CD14-positive monocyte (primary cell): ENCODE data around the gene ACSL1. TPM values are rescaled to one million over a fixed set of nuclear protein-coding genes. Genes with fewer than 3 reads are reported as not detected.

Experiments
- DNase-seq, 3 donors: peaks; one replicate each; pipeline ENCODE4 v3.0.0-alpha.2; 2011 to 2022
- H2AFZ ChIP-seq: 2 replicates; pipeline ENCODE4 v1.6.0; 2012; ENCODE audit warnings: mild to moderate bottlenecking, low read depth, low read length, inconsistent platforms; ENCODE audit not compliant: insufficient read depth, poor library complexity, severe bottlenecking
- H3K27ac ChIP-seq, 2 donors: 1 replicate in 1 of 2; 2 replicates in 1 of 2; pipeline ENCODE4 v1.5.1; 2012 to 2013; ENCODE audit warnings: low read length in 2 of 2, control low read depth in 1 of 2, inconsistent platforms in 1 of 2, low read depth in 1 of 2, mild to moderate bottlenecking in 1 of 2
- H3K27me3 ChIP-seq, 2 donors: one replicate each; pipeline versions ENCODE4 v1.6.0 to v1.6.1; 2011 to 2013; ENCODE audit warnings: low read length in 2 of 2; ENCODE audit not compliant: control insufficient read depth in 2 of 2, insufficient read depth in 2 of 2
- H3K36me3 ChIP-seq, 2 donors: replicated peaks in 1 of 2; 1 replicate in 1 of 2; 2 replicates in 1 of 2; pipeline versions ENCODE4 v1.5.1 to v1.6.1; 2012 to 2013; ENCODE audit warnings: low read length in 2 of 2, control low read depth in 1 of 2, inconsistent platforms in 1 of 2, mild to moderate bottlenecking in 1 of 2; ENCODE audit not compliant: insufficient read depth in 2 of 2, control insufficient read depth in 1 of 2
- H3K4me1 ChIP-seq, 2 donors: 1 replicate in 1 of 2; 2 replicates in 1 of 2; pipeline versions ENCODE4 v1.5.1 to v1.6.1; 2012 to 2013; ENCODE audit warnings: low read length in 2 of 2, control low read depth in 1 of 2, inconsistent platforms in 1 of 2, mild to moderate bottlenecking in 1 of 2, moderate library complexity in 1 of 2; ENCODE audit not compliant: insufficient read depth in 2 of 2, control insufficient read depth in 1 of 2
- H3K4me2 ChIP-seq: replicated peaks from 2 replicates; pipeline ENCODE3; 2012; ENCODE audit warnings: low read length, moderate library complexity, mild to moderate bottlenecking; ENCODE audit not compliant: poor library complexity, severe bottlenecking; ENCODE audit errors: extremely low read depth
- H3K4me3 ChIP-seq, 3 experiments: fragments of 200-600 bp in 1 of 3; sonication (generic) in 1 of 3; replicated peaks in 1 of 3; 1 replicate in 2 of 3; 2 replicates in 1 of 3; pipeline ENCODE4 v1.5.1; 2011 to 2013; ENCODE audit warnings: low read length in 3 of 3, mild to moderate bottlenecking in 3 of 3, control low read depth in 2 of 3, low read depth in 2 of 3, inconsistent platforms in 1 of 3, moderate library complexity in 1 of 3
- H3K79me2 ChIP-seq: 2 replicates; pipeline ENCODE4 v1.6.0; 2012; ENCODE audit warnings: mild to moderate bottlenecking, control low read depth, inconsistent platforms, low read length, moderate library complexity; ENCODE audit not compliant: insufficient read depth
- H3K9ac ChIP-seq: 2 replicates; pipeline ENCODE4 v1.6.0; 2017; ENCODE audit warnings: low read length, mild to moderate bottlenecking; ENCODE audit not compliant: insufficient read depth, poor library complexity, severe bottlenecking
- H3K9me3 ChIP-seq, 2 donors: replicated peaks in 1 of 2; 1 replicate in 1 of 2; 2 replicates in 1 of 2; pipeline versions ENCODE4 v1.5.1 to v1.6.1; 2012 to 2013; ENCODE audit warnings: low read length in 2 of 2, control low read depth in 1 of 2; ENCODE audit not compliant: control insufficient read depth in 1 of 2, insufficient read depth in 1 of 2
- H4K20me1 ChIP-seq: 2 replicates; pipeline ENCODE4 v1.6.0; 2012; ENCODE audit warnings: mild to moderate bottlenecking, low read length, control low read depth, moderate library complexity; ENCODE audit not compliant: insufficient read depth
- H3K27ac Mint-ChIP-seq, 7 donors: one replicate each; pipeline ENCODE4 v1.8.0; 2020; ENCODE audit warnings: mild to moderate bottlenecking in 7 of 7, mixed read lengths in 7 of 7, moderate library complexity in 6 of 7, inconsistent platforms in 2 of 7
- H3K27me3 Mint-ChIP-seq, 3 donors: one replicate each; pipeline ENCODE4 v1.8.0; 2021 to 2022; ENCODE audit warnings: low read depth in 3 of 3, mild to moderate bottlenecking in 3 of 3, mixed read lengths in 3 of 3, moderate library complexity in 3 of 3, inconsistent platforms in 1 of 3
- H3K36me3 Mint-ChIP-seq, 2 donors: one replicate each; pipeline ENCODE4 v1.8.0; 2020; ENCODE audit warnings: mixed read lengths in 2 of 2, inconsistent platforms in 1 of 2, mild to moderate bottlenecking in 1 of 2
- H3K4me1 Mint-ChIP-seq: one replicate; pipeline ENCODE4 v1.8.0; 2020; ENCODE audit warnings: mild to moderate bottlenecking, mixed read lengths
- H3K4me3 Mint-ChIP-seq, 2 donors: one replicate each; pipeline ENCODE4 v1.8.0; 2020; ENCODE audit warnings: mild to moderate bottlenecking in 2 of 2, mixed read lengths in 2 of 2, moderate library complexity in 1 of 2
- H3K9me3 Mint-ChIP-seq, 7 donors: one replicate each; pipeline ENCODE4 v1.8.0; 2020 to 2022; ENCODE audit warnings: mixed read lengths in 7 of 7, mild to moderate bottlenecking in 6 of 7, moderate library complexity in 6 of 7, inconsistent platforms in 2 of 7
- WGBS: methylation state at CpG from one replicate; pipeline ENCODE4 v1.1.5; 2013; ENCODE audit warnings: missing lambda C conversion rate; ENCODE audit not compliant: insufficient coverage; 5-methylcytosine and 5-hydroxymethylcytosine counted together
- intact Hi-C, 2 donors: fragments of 100-400 bp; cut with micrococcal nuclease; formaldehyde crosslinking; loops; one replicate each; pipeline versions ENCODE4 v1.15.0 to v1.15.1; 2023
- polyA plus RNA-seq, 3 donors: library from polyadenylated mRNA; depleted of rRNA in 1 of 3; unstranded in 2 of 3; stranded (reverse) in 1 of 3; fragments of 300-500 nt in 2 of 3; fragments of >200 nt in 1 of 3; fragmentation: Illumina TruSeq in 2 of 3; gene quantifications; 1 replicate in 2 of 3; 2 replicates in 1 of 3; pipeline ENCODE4 v1.2.3, GENCODE V29; 2012 to 2021
- TF ChIP-seq, protein P1 (sequence below): fragments of 200-600 bp; IDR thresholded peaks from one replicate; pipeline ENCODE4 v1.8.0; 2022; ENCODE audit warnings: antibody characterized with exemption, mild to moderate bottlenecking

Gene ACSL1
- polyA plus RNA-seq, 3 donors = 72.4 to 115 (median 115) TPM

DNA sequence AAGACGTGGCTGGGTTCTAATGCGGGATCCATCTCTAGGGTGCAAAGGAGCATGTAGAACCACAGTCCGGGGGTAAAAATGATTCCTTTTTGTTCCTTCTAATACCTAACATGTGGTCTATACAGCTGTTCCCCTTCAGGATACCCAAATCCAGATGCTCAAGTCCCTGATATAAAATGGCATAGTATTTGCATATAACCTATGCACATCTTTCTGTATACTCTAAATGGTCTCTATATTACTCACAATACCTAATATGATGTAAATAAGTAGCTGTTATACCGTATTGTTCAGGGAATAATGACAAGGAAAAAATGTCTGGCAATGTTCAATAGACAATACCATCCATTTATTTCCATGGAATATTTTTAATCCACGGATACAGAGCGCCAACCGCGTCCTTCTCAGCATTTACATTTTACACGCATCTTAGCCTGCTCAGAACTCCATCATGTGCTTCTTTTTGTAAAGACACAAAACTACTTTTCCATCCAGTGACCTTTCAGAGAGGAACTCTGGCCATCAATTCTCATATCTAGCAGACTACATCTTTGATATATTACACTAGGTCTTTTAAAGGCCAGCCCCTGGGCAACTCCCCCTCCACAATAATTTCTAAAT, 31.9 kb downstream of the ACSL1 start:
- H3K27me3 Mint-ChIP-seq = peaks cover 0 to 2% (median 0%) of the 10 kb centered on the region in 3 donors
- Histone ChIP-seq H3K36me3 (peaks cover 54 to 79% of the 10 kb centered on the region in 2 donors), H3K79me2 (peaks cover 84% of the 10 kb centered on the region), H3K27ac (peak overlapping the region in 1 of 2 donors; percentile 56), H3K4me3 (peak overlapping the region in 1 of 3 experiments; percentile 5), H3K27me3 (no peaks in the 10 kb centered on the region), H3K4me2 (no peak overlapping the region), H3K9ac (no peak overlapping the region), H3K9me3 (no peaks in the 10 kb centered on the region), H3K4me1 (peaks cover 22 to 32% of the 10 kb centered on the region in 2 donors), H4K20me1 (peaks cover 99% of the 10 kb centered on the region), H2AFZ (no peak overlapping the region)
- no peak overlapping the region for H3K4me3 Mint-ChIP-seq
- peaks cover 0 to 3% (median 0%) of the 10 kb centered on the region in 7 donors for H3K9me3 Mint-ChIP-seq
- H3K36me3 Mint-ChIP-seq = peaks cover 88 to 94% of the 10 kb centered on the region in 2 donors
- DNase-seq = no peak
- TF ChIP-seq, protein P1, sequence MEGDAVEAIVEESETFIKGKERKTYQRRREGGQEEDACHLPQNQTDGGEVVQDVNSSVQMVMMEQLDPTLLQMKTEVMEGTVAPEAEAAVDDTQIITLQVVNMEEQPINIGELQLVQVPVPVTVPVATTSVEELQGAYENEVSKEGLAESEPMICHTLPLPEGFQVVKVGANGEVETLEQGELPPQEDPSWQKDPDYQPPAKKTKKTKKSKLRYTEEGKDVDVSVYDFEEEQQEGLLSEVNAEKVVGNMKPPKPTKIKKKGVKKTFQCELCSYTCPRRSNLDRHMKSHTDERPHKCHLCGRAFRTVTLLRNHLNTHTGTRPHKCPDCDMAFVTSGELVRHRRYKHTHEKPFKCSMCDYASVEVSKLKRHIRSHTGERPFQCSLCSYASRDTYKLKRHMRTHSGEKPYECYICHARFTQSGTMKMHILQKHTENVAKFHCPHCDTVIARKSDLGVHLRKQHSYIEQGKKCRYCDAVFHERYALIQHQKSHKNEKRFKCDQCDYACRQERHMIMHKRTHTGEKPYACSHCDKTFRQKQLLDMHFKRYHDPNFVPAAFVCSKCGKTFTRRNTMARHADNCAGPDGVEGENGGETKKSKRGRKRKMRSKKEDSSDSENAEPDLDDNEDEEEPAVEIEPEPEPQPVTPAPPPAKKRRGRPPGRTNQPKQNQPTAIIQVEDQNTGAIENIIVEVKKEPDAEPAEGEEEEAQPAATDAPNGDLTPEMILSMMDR = no peak
- 98% methylated on average over 5 of the region's 9 CpGs for WGBS
- peak overlapping the region; percentile 83 to 97 (median 95) for H3K27ac Mint-ChIP-seq
- intact Hi-C loops = loop anchor here in 1 of 2 donors (2.0 kb wide), 2 partner anchors 19 to 57 kb away; no protein-coding TSS in a partner anchor
- peaks cover 38% of the 10 kb centered on the region for H3K4me1 Mint-ChIP-seq

DNA sequence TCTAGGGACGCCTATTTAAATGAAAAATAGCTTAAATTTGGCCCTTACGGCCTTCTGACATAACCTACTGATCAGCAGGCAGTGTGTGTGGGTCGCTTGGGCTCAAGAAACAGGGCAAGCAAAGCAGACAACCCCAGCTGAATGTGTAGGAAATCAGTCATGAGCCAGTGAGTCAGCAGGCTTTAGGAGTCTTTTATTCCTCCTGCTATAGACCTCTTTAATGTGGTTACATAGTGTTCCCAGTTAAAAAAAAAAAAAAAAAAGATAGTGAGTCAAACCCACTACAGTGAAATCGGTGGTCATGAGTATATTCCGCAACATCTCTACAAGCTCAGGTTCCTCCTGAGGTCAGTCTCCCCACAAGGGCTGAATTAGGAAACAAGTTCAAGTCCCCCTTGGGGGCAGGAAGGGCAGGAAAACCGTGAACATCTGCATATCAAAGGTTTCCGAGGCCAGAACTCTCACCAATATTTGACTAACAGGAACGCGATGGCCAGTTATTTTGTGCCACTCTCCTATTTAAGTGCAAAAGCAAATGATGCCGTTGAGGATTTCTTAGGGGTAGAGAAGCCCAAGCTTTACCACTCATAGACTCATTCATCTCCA, 32.7 kb downstream of the ACSL1 start:
- peaks cover 53 to 79% of the 10 kb centered on the region in 2 donors for H3K36me3 ChIP-seq
- peak overlapping the region; percentile 32 for H3K4me2 ChIP-seq
- Mint-ChIP-seq H3K27ac (peak overlapping the region; percentile 83 to 97 (median 95)), H3K4me1 (peaks cover 38% of the 10 kb centered on the region), H3K27me3 (peaks cover 0 to 2% (median 0%) of the 10 kb centered on the region in 3 donors), H3K4me3 (no peak overlapping the region), H3K9me3 (peaks cover 0 to 2% (median 0%) of the 10 kb centered on the region in 7 donors), H3K36me3 (peaks cover 86 to 94% of the 10 kb centered on the region in 2 donors)
- H2AFZ ChIP-seq = no peak overlapping the region
- peaks cover 22 to 32% of the 10 kb centered on the region in 2 donors for H3K4me1 ChIP-seq
- DNase-seq = peak; percentile 89 to 97 (median 96)
- WGBS = 0% methylated on average over 1 of the region's 10 CpGs
- H4K20me1 ChIP-seq = peaks cover 99% of the 10 kb centered on the region
- no peaks in the 10 kb centered on the region for H3K27me3 ChIP-seq
- H3K79me2 ChIP-seq = peaks cover 76% of the 10 kb centered on the region
- no peak overlapping the region for H3K9ac ChIP-seq
- peak overlapping the region in 1 of 3 experiments; percentile 34 for H3K4me3 ChIP-seq
- peak overlapping the region; percentile 47 to 81 for H3K27ac ChIP-seq
- intact Hi-C loops = loop anchor here in 1 of 2 donors (2.0 kb wide), 2 partner anchors 20 to 58 kb away; no protein-coding TSS in a partner anchor
- no peaks in the 10 kb centered on the region for H3K9me3 ChIP-seq
- TF ChIP-seq, protein P1 = no peak
